Left lobe of liver (tissue), 2 donors: ENCODE measurements around the gene ADGRV1. TPM values are rescaled to one million over a fixed set of nuclear protein-coding genes. Genes with fewer than 3 reads are reported as not detected.
"Not testable (repeated sequence)": the region's sequence is repeated elsewhere in the genome, so short reads cannot be mapped to it uniquely, and the experiment has no call there.

Source experiments
- ATAC-seq: fragments of 200-7000 bp; cut with Tn5 transposase; one replicate; pipeline ENCODE4 v1.9.1; 2020; ENCODE audit warnings: mild to moderate bottlenecking, moderate library complexity
- DNase-seq: peaks from one replicate; pipeline ENCODE4 v3.0.0-alpha.2; 2020; ENCODE audit warnings: low spot score
- total RNA-seq: library from RNA; stranded (reverse); gene quantifications from one replicate; pipeline ENCODE4 v1.2.1, GENCODE V29; 2021
- donor health status: DM: no; HTN: no; CAD: no; lungs with moderate emphysema.
- donor health status: DM: no; HTN: yes; CAD: no.

Gene ADGRV1
- total RNA-seq, 1 donor from 2014 or later: 9.3 TPM

DNA sequence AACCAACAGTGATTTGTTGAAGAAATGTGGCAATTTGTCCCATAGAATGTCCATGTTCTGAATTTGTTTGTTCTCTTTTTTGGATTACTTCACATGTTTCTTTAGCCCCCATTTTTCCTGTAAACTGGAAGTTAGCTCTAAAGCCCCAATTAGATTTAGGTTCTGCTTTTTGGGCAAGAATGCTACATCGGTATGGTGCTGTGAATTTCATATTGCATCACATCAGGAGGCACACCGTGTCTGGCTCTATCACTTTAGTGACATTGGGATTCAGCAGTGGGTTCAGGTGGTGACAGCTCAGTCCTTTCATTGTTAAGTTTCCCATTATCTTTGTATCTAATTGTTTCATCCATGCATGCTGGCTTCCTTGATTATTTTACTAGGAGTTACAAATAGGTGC is 27.9 kb downstream of the ADGRV1 start:
- ATAC-seq: no peak
- no peak for DNase-seq

DNA sequence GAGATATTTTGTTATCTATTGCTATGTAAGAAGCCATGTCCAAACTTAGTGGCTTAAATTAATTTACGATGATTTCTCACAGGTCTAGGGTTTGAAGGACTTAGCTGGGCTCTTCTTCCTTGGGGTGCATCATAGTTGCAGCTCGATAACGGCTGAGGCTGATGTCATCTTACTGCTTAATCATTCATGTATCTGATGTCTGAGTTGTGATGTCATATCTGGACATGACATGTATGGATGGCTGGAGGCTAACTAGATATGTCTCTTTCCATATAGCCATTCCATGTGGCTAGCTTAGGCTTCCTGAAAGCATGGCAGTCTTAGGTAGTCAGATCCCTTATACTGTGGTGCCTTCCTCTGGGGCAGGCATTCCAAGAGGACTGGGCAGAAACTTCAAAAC is 31.6 kb downstream of the ADGRV1 start:
- no peak for ATAC-seq
- DNase-seq: no peak

DNA sequence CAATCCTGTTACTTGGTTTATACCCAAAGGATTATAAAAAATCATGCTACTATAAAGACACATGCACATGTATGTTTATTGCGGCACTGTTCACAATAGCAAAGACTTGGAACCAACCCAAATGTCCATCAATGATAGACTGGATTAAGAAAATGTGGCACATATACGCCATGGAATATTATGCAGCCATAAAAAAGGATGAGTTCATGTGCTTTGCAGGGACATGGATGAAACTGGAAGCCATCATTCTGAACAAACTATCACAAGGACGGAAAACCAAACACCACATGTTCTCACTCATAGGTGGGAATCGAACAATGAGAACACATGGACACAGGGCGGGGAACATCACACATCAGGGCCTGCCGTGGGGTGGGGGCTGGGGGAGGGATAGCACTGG is 34.5 kb downstream of the ADGRV1 start:
- ATAC-seq, DNase-seq: not testable (repeated sequence)

DNA sequence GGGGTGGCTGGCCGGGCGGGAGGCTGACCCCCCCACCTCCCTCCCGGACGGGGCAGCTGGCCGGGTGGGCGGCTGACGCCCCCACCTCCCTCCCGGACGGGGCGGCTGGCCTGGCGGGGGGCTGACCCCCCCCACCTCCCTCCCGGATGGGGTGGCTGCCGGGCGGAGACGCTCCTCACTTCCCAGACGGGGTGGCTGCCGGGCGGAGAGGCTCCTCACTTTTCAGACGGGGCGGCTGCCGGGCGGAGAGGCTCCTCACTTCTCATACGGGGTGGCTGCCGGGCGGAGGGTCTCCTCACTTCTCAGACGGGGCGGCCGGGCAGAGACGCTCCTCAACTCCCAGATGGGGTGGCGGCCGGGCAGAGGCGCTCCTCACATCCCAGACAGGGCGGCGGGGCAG is 37.2 kb downstream of the ADGRV1 start:
- not testable (repeated sequence) for ATAC-seq, DNase-seq

DNA sequence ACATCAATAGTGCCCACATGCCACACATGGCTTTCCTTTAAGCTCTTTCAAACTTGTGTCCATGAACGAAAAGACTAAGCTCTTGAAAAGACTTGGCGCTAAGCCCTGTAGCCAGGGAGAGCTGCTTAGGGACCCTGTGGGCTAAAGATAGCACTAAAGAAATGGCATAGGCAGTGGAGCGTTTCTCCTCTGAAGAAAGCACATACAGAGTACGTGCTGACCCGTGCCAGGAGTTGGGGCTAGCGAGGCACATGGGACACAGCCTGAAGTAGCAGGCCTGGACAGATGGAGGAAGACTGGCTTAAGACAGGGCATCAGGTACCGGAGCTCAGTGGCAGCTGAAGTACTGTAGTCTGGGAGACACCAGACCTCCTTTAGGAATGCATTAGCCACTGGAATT is 39.7 kb downstream of the ADGRV1 start:
- no peak for DNase-seq
- no peak for ATAC-seq

DNA sequence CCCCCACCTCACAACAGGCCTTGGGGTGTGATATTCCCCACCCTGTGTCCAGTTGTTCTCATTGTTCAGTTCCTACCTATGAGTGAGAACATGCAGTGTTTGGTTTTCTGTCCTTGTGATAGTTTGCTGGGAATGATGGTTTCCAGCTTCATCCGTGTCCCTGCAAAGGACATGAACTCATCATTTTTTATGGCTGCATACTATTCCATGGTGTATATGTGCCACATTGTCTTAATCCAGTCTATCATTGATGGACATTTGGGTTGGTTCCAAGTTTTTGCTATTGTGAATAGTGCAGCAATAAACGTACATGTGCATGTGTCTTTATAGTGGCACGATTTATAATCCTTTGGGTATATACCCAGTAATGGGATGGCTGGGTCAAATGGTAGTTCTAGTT is 41.7 kb downstream of the ADGRV1 start:
- DNase-seq, ATAC-seq: not testable (repeated sequence)

DNA sequence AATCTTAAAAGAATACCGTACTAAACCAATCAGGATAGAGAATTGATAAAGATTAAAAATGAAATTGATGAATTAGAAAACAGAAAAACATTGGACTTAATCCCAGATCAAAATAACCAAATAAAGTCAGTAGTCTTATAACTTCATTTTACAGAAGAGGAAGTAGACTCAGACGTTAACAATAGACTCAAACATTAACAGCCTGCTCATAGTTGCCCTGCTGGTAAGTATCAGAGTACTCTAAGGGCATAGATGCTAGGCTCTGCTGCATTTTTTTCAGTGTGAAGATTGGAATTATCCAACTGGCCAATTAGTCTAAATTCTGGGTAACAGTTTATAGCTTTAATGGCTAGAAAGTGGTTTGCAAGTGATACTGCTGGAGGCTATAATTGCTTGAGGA is 42.9 kb downstream of the ADGRV1 start:
- DNase-seq (no peak), ATAC-seq (no peak)

DNA sequence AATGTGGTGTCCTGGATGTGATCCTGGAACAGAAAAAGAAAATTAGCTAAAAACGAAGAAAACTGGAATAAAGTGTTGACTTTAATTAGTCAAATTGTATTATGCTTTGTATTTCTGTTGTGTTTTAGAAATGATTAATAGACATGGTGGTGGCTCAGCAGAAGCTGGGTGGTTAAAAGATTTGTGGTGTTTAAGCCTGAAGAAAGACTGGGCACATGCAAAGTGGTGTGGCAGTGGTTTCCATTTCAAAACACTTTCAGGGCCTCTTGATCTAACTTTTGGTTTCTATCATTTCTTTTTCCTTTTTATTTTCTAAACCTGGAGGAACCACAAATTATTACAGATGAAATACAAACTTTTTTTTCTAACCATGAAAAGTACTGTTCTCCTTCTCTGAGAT is 44.1 kb downstream of the ADGRV1 start:
- DNase-seq (no peak), ATAC-seq (no peak)

DNA sequence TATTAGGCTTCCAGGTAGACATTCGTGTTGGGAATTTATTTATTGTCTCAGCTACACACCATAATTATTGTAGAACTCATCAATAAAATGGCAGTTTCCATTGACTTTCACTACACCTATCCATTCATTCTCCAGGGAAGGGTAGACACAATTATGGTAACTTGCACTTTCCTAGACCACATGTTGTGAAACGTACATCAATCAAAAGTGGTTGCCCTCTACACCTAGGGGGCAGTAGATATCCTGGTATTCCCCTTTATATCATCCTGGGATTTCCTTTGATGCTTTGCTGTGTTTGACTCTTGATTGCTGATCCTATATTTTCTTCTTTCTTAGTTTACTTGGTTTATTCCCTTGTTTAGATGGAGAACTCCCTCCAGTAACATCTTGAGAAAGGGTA is 47.9 kb downstream of the ADGRV1 start:
- ATAC-seq: peak; percentile 45
- no peak for DNase-seq

DNA sequence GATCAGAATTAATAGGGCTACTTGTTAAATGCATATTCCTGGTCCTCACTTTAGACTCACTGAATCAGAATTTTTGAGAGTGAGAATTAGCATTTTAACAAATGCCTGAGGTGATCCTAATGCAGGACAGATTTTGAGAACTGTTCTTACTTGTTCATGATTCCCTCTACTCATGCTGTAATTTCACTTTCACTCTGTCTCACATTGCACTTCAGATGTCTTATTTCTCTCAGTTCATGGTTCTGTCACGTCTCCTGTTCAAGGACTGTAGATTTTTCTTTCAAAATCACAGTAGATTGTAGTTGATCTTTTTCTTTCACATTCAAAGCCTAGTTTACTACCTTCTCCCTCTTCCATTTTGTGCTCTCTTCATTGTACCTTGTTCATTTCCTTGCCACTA is 54.3 kb downstream of the ADGRV1 start:
- no peak for DNase-seq
- no peak for ATAC-seq

DNA sequence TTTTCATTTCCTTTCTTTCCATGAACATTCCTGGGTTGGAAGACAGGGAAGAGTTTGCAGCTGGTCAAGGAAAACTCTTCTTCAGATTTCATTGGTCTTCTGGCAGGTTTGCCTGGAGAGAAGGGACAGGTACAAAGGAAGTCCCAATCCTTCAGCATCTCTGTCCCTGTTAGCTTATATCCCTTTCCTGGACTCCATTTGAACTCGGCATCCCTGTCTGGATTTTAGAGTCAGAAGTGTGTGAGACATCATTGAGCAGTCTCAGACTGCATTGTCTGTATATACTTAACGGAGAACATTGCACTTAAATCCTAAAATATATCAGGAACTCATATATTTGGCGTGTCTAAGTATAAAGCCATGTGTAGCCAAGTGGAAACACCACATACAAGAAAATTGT is 54.9 kb downstream of the ADGRV1 start:
- no peak for ATAC-seq
- DNase-seq: no peak

DNA sequence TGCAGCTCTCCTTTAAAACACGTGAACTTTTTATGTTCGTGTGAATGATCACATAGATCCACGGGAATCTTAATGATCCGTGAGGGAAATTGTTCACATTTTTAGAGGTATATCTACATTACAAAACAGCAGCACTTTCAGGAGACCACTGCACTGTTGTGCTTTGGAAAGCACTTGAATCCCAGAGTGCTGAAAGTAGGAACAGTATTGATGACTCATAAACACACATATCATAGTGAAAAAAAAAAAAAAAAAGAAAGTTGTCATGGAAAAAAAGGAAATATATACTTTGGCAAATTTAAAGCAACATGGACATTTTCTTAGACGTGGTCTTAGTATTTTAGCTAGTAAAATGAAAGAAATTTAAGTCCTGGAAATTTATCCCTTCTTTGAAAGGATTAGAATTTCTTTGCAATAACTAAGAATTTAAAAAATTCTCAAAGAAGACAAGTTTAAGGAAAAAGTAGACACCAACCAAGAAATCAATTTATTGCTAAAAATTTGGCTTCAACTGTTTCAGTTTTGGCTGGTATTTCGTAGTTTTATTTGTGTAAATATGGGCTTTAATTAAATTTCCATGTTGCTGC is 55.4 kb downstream of the ADGRV1 start:
- ATAC-seq: no peak
- DNase-seq: no peak

DNA sequence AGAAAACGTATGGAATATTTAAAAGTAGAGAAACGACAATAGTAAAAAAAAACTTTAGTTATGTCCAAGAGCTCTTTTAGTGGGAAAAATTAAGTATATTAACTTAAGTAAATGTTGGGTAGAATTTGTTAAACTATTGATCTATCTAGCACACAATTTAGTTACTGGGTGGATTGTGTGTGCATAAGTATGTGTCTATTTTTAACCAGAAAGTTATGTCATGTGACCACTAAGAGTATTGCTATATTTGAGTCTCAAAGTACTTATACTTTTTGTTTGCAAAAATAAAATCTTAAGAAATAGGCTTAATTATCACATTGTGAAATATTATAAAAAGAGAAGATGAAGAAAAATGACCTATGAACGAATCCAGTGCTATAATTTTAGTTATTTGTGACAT is 56.8 kb downstream of the ADGRV1 start:
- ATAC-seq: no peak
- DNase-seq: no peak

DNA sequence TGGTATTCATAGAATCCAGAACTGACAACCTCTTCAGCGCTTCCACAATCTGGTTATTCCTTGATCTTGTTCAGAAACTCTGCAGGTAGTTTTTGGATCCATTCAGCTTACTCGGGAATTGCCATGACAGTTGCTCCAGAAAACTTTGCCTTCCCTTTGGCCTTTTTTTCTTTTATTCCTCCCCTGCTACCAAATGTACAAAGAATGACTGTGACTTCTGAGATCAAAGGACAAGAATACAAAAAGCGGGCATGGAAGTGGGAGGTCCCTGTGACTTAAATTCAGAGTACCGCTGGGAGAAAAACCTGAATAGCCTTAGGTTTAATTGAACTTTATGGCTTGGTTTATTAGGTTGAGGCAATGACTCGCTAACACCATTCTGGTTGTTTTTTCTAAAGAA is 59.5 kb downstream of the ADGRV1 start:
- no peak for ATAC-seq
- no peak for DNase-seq

DNA sequence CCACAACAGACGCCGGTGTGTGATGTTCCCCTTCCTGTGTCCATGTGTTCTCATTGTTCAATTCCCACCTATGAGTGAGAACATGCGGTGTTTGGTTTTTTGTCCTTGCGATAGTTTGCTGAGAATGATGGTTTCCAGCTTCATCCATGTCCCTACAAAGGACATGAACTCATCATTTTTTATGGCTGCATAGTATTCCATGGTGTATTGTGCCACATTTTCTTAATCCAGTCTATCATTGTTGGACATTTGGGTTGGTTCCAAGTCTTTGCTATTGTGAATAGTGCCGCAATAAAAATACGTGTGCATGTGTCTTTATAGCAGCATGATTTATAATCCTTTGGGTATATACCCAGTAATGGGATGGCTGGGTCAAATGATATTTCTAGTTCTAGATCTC is 61.2 kb downstream of the ADGRV1 start:
- not testable (repeated sequence) for ATAC-seq, DNase-seq

DNA sequence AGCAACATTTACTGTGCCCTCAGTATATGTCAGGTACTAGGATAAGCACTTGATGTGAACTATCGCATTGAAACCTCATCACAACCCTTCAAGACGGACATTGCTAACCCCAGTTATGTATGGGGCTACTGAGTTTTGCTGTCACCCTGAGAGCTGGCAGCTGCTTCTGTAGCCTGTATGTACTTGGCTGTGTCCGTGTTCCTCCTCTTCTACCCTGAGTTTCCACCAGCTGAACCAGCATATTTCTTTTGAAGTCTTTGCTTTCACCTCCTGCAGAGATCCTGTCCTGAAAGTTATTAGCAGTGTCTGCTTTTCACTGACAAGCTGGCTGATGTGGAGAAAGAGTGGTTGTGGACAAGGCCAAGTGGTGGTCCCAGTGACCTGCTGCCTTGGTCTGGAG is 63.3 kb downstream of the ADGRV1 start:
- no peak for ATAC-seq
- DNase-seq: no peak

DNA sequence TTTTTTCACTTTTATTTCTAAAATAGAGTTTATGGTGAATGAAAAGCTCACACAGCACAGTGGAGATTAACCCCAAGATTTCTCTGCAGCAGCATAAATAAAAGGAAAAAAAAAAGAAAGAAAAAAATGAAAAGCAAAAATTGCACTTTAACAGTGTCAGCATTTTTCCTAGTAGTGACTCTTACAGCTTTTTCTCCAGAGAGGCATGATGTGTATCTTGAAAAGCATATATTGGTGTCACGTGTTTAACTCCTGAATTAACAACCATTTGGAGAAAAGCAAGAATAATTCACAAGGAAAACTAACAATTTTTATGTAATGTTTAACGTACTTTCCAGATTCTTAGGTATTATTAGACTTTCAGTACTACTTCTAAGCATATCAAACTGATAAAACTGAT is 67.9 kb downstream of the ADGRV1 start:
- ATAC-seq (no peak), DNase-seq (no peak)

DNA sequence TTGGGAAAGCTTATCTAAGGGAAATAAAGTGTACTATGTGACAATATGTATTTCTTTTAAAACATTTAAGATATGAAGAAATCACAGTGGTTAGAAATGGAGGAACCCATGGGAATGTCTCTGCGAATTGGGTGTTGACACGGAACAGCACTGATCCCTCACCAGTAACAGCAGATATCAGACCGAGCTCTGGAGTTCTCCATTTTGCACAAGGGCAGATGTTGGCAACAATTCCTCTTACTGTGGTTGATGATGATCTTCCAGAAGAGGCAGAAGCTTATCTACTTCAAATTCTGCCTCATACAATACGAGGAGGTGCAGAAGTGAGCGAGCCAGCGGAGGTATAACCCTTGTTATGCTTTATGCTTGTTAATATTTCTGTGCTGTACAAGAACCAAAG is 69.9 kb downstream of the ADGRV1 start:
- DNase-seq: no peak
- ATAC-seq: no peak

DNA sequence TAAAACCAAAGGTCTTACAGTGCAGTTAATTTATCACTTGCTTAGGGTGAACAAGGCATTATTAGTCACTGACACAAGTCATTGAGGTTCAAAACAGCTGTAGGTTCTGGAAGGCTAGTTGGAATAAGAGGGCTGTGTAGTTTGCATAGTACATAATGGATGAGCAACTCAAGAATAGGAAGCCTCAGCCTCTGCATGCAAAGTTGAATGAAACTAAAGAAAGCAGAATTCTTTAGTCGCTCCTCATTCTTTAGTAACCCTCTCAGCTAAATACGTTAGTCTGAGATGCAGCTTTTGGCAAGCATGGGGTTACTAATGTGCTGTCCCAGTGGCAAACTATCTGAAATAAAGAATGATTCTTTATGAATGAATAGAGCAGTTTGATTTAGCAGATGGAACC is 74.2 kb downstream of the ADGRV1 start:
- ATAC-seq (no peak), DNase-seq (no peak)

DNA sequence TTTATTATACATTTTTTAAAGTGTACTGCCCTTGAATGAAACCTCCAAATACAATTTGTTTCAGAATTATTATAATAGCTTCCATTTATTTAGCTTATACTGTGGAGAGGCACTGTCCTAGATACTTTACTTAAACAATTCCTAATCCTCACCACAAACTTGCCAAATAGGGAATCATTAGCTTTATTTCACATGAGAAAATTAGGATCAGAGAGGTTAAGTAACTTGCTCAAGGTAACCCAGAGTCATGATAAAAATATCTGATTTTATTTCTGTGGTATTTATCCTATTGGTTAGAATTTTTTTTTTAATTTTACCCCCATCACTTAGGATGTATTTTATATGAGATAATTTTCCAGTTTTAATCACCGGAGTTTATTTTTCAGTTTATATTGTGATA is 78.4 kb downstream of the ADGRV1 start:
- no peak for DNase-seq

DNA sequence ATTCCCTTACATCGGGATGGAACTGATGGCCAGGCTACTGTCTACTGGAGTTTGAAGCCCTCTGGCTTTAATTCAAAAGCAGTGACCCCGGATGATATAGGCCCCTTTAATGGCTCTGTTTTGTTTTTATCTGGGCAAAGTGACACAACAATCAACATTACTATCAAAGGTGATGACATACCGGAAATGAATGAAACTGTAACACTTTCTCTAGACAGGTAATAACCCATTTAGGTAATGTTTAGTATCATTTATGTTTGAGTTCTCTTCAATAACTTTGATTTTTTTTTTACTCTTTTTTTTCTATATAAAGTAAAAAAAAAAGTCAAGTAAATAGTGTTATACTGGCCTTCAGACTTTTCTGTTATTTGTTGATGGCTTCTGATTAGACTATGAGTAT is 79.1 kb downstream of the ADGRV1 start:
- ATAC-seq (no peak), DNase-seq (no peak)

More for the DNA sequence above, 78.4 kb downstream of the ADGRV1 start:
- ATAC-seq: no peak

DNA sequence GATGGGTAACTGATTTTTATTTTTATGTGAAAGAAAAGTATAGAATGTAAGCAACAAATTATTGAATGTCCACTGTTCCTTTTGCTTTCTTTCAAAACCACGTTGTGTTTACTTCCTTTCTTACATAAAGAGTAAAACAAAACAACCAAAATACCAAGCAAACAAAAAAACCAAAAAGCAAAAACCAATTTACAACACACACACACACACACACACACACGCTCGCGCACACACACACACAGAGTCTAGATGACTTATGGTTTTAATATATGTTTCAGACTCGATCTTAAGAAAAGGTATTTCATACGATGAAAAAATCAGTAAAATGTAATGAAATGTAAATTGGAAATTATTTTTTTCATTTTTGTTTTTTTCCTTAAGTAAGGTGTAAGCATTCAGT is 80.3 kb downstream of the ADGRV1 start:
- DNase-seq (no peak), ATAC-seq (no peak)

DNA sequence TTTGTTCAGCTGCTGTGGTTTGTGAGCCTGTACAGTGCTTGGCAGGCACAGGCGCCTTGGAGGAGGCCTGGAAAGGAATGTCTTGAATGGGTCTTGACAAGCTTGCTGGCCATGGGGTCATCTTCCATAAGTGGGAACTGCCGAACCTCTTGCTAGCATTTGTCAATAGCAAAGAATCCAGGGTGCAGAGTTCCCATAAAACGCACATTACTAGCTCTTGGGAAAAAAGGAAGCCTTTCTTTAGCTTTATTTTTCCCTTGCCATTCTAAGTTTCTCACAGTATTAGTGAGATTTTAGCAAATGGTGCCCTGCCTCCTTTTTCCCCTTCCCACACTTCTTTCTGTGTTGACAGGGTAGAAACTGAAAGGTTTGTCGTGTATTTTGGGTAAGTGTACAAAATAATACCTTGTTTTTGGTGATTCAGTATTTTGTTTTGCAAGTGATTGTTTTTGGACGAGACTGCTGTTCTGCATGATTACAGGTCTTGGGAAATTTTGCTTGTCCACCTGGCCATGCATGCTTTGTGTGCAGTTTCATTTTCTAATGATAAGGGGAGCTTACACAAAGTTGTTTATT is 82.0 kb downstream of the ADGRV1 start:
- no peak for ATAC-seq
- DNase-seq: no peak
